ENCODE results near the gene PLCG1.
"Not testable (repeated sequence)": the region's sequence is repeated elsewhere in the genome, so short reads cannot be mapped to it uniquely, and the experiment has no call there.

PLCG1 gene

GRCh38 chr20:41124451-41125094 is 12.8 kb upstream of the PLCG1 start:
- DNase-seq (ENCODE audit: low read depth) = no peak

GRCh38 chr20:41125530-41126457 is 11.5 kb upstream of the PLCG1 start:
- no peak for DNase-seq (ENCODE audit: low read depth)

- DNase-seq (ENCODE audit: low read depth) = no peak
These were observed 10.6 kb upstream of the PLCG1 start for GRCh38 chr20:41126719-41127118.

- DNase-seq (ENCODE audit: low read depth) = not testable (repeated sequence)
These were observed 9.0 kb upstream of the PLCG1 start for GRCh38 chr20:41128317-41128716.

GRCh38 chr20:41131594-41132387 is 5.6 kb upstream of the PLCG1 start:
- DNase-seq (ENCODE audit: low read depth) = no peak

- DNase-seq (ENCODE audit: low read depth) = not testable (repeated sequence)
These were observed 5.0 kb upstream of the PLCG1 start for GRCh38 chr20:41132388-41132775.

GRCh38 chr20:41133709-41134361 is 3.5 kb upstream of the PLCG1 start:
- DNase-seq (ENCODE audit: low read depth) = no peak

- DNase-seq (ENCODE audit: low read depth) = no peak
These were observed 2.8 kb upstream of the PLCG1 start for GRCh38 chr20:41134362-41135186.

GRCh38 chr20:41135187-41135887 is 2.0 kb upstream of the PLCG1 start:
- no peak for DNase-seq (ENCODE audit: low read depth)

GRCh38 chr20:41135888-41136679 is 1.3 kb upstream of the PLCG1 start:
- DNase-seq (ENCODE audit: low read depth) = no peak

- DNase-seq (ENCODE audit: low read depth) = peak; percentile 36
These were observed 501 bp downstream of the PLCG1 start for GRCh38 chr20:41137614-41138474.

GRCh38 chr20:41138475-41139226 is 1.3 kb downstream of the PLCG1 start:
- no peak for DNase-seq (ENCODE audit: low read depth)

- DNase-seq (ENCODE audit: low read depth) = no peak
These were observed 2.1 kb downstream of the PLCG1 start for GRCh38 chr20:41139227-41140093.

GRCh38 chr20:41140226-41141133 is 3.1 kb downstream of the PLCG1 start:
- no peak for DNase-seq (ENCODE audit: low read depth)

GRCh38 chr20:41141153-41141815 is 3.9 kb downstream of the PLCG1 start:
- DNase-seq (ENCODE audit: low read depth) = peak; percentile 41
